ENCODE results near the gene RPS6KA2.

DNA sequence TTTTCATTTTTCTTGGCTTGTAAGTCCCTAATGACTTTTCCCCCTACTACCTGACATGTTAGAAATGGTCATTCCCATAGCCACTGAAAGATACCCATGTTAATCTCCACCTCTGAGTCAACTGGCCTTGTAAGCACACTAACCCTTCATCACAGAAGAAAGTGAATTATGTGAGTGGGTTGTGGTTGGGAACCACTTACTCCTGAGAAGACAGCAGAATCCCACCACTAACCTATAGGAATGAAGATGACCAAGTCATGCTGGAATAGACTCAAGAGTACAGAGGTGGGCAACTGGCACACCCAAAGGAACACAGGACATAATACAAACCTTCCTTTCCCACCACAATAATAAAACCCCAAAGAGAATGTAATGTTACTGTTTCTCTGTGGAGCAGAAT, 70.7 kb downstream of the RPS6KA2 start:
- TF ChIP-seq CTCF (IDR thresholded peaks at IDR 0.05), result no peak
- TF ChIP-seq POLR2A (IDR thresholded peaks at IDR 0.05), result no peak
- no peak for TF ChIP-seq POLR2AphosphoS5 (IDR thresholded peaks at IDR 0.05)
- TF ChIP-seq EP300 (IDR thresholded peaks at IDR 0.05), result no peak

Data from gastroesophageal sphincter (tissue), 3 donors.